Glutamatergic neuron (in vitro differentiated cells): ENCODE data around the gene BCL2L11. TPM values are rescaled to one million over a fixed set of nuclear protein-coding genes. Genes with fewer than 3 reads are reported as not detected.

Source experiments
- DNase-seq: peaks from one replicate; pipeline ENCODE4 v3.0.0; 2022
- H3K27ac Mint-ChIP-seq: one replicate; pipeline ENCODE4 v1.8.0; 2020; ENCODE audit warnings: mild to moderate bottlenecking, mixed read lengths, inconsistent platforms; ENCODE audit not compliant: unreplicated experiment
- H3K27me3 Mint-ChIP-seq: one replicate; pipeline ENCODE4 v1.8.0; 2020; ENCODE audit warnings: mild to moderate bottlenecking, moderate library complexity, mixed read lengths, inconsistent platforms; ENCODE audit not compliant: unreplicated experiment
- H3K36me3 Mint-ChIP-seq: one replicate; pipeline ENCODE4 v1.8.0; 2020; ENCODE audit warnings: mild to moderate bottlenecking, mixed read lengths, inconsistent platforms; ENCODE audit not compliant: unreplicated experiment
- H3K4me1 Mint-ChIP-seq: one replicate; pipeline ENCODE4 v1.8.0; 2020; ENCODE audit warnings: mild to moderate bottlenecking, low read depth, mixed read lengths, inconsistent platforms; ENCODE audit not compliant: unreplicated experiment
- H3K4me3 Mint-ChIP-seq: one replicate; pipeline ENCODE4 v1.8.0; 2020; ENCODE audit warnings: mild to moderate bottlenecking, mixed read lengths, inconsistent platforms; ENCODE audit not compliant: unreplicated experiment
- H3K9me3 Mint-ChIP-seq: one replicate; pipeline ENCODE4 v1.8.0; 2020; ENCODE audit warnings: mild to moderate bottlenecking, moderate library complexity, mixed read lengths, inconsistent platforms; ENCODE audit not compliant: unreplicated experiment
- CTCF ChIP-seq: fragments of 200-600 bp; sonication (generic); IDR thresholded peaks from one replicate; pipeline ENCODE4 v1.5.0; 2021; ENCODE audit not compliant: partially characterized antibody, unreplicated experiment
- total RNA-seq: library from RNA; stranded (reverse); fragmentation: NEBNext Ultra II Directional; extraction: Animal tissue kit (Norgen Biotek cat#: 25700); gene quantifications from one replicate; pipeline ENCODE4 v1.2.1, GENCODE V29; 2021; ENCODE audit not compliant: unreplicated experiment

BCL2L11 gene
- total RNA-seq, 1 donor from 2014 or later = 20.0 TPM

- Mint-ChIP-seq H3K36me3 (no peaks in the 10 kb centered on the region), H3K4me3 (no peak overlapping the region), H3K27ac (no peak overlapping the region), H3K9me3 (no peaks in the 10 kb centered on the region), H3K27me3 (peaks cover 5% of the 10 kb centered on the region), H3K4me1 (no peaks in the 10 kb centered on the region)
- no peak for TF ChIP-seq CTCF
- no peak for DNase-seq
Observed at GRCh38 chr2:111182740-111183139, 62.0 kb downstream of the BCL2L11 start.

GRCh38 chr2:111184725-111185310 lies 64.1 kb downstream of the BCL2L11 start:
- Mint-ChIP-seq H3K9me3 (no peaks in the 10 kb centered on the region), H3K27me3 (peaks cover 5% of the 10 kb centered on the region), H3K27ac (no peak overlapping the region), H3K4me1 (no peaks in the 10 kb centered on the region), H3K4me3 (no peak overlapping the region), H3K36me3 (no peaks in the 10 kb centered on the region)
- no peak for DNase-seq
- no peak for TF ChIP-seq CTCF

- H3K4me3 Mint-ChIP-seq = no peak overlapping the region
Observed at GRCh38 chr2:111185361-111186022, 64.8 kb downstream of the BCL2L11 start.

GRCh38 chr2:111186121-111186715 lies 65.5 kb downstream of the BCL2L11 start:
- Mint-ChIP-seq H3K9me3 (no peaks in the 10 kb centered on the region), H3K27me3 (peaks cover 5% of the 10 kb centered on the region), H3K36me3 (no peaks in the 10 kb centered on the region), H3K4me1 (no peaks in the 10 kb centered on the region), H3K4me3 (no peak overlapping the region), H3K27ac (no peak overlapping the region)
- DNase-seq = no peak
- no peak for TF ChIP-seq CTCF

More at GRCh38 chr2:111185361-111186022, 64.8 kb downstream of the BCL2L11 start:
- Mint-ChIP-seq H3K27ac (no peak overlapping the region), H3K4me1 (no peaks in the 10 kb centered on the region), H3K36me3 (no peaks in the 10 kb centered on the region), H3K27me3 (peaks cover 5% of the 10 kb centered on the region), H3K9me3 (no peaks in the 10 kb centered on the region)
- DNase-seq = no peak
- no peak for TF ChIP-seq CTCF

DNA sequence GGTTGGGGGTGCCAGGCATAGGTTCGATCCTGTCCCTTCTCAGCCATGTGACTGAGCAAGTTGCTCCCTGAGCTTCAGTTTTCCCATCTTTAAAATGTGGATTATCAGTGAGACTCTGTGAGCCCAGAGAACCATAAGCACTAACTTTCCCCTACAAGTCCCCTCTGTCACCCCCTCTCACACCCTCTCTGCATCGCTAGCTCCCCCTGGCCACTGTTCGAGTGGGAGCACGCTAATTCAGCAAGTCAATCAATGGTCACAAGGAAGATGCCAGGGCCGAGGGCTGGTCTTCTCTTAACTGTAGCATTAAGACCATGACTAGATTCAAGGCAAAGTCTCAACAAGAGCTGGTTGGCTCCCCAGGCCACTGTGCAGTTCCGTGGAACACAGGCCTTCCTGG lies 66.2 kb downstream of the BCL2L11 start:
- no peak for DNase-seq

More for the DNA sequence above, 66.2 kb downstream of the BCL2L11 start:
- Mint-ChIP-seq H3K4me3 (no peak overlapping the region), H3K4me1 (no peaks in the 10 kb centered on the region), H3K9me3 (no peaks in the 10 kb centered on the region), H3K27ac (no peak overlapping the region), H3K27me3 (peaks cover 5% of the 10 kb centered on the region), H3K36me3 (no peaks in the 10 kb centered on the region)
- TF ChIP-seq CTCF = no peak
